Prostate gland (tissue), 2 donors: ENCODE measurements around the gene CNTNAP2. TPM values are rescaled to one million over a fixed set of nuclear protein-coding genes. Genes with fewer than 3 reads are reported as not detected.

Source experiments
- DNase-seq: peaks from one replicate; pipeline ENCODE4 v3.0.0-alpha.2; 2019; ENCODE audit warnings: low spot score
- H3K27ac ChIP-seq, 2 donors: fragments of 200-600 bp; sonication (generic); 2 replicates each; pipeline ENCODE4 v1.5.1; 2017 to 2019
- H3K27me3 ChIP-seq: fragments of 200-600 bp; sonication (generic); replicated peaks from 2 replicates; pipeline ENCODE4 v1.5.1; 2019; ENCODE audit not compliant: insufficient read depth
- H3K36me3 ChIP-seq, 2 donors: fragments of 200-600 bp; sonication (generic); 1 replicate in 1 of 2; 2 replicates in 1 of 2; pipeline versions ENCODE4 v1.5.1 to v1.8.1; 2017 to 2019
- H3K4me1 ChIP-seq: fragments of 200-600 bp; sonication (generic); replicated peaks from 2 replicates; pipeline ENCODE4 v1.5.1; 2019
- H3K4me3 ChIP-seq, 2 donors: fragments of 200-600 bp; sonication (generic); 2 replicates each; pipeline ENCODE4 v1.5.1; 2017 to 2019
- H3K9me3 ChIP-seq: fragments of 200-600 bp; sonication (generic); 2 replicates; pipeline ENCODE4 v1.5.1; 2017
- POLR2A ChIP-seq: fragments of 450-650 bp; IDR thresholded peaks from one replicate; pipeline ENCODE4 v1.6.1; 2016; ENCODE audit warnings: antibody characterized with exemption, mild to moderate bottlenecking
- POLR2AphosphoS5 ChIP-seq: sonication (generic); formaldehyde crosslinking; IDR thresholded peaks from one replicate; pipeline ENCODE4 v1.6.1; 2017; ENCODE audit warnings: antibody characterized with exemption
- WGBS: methylation state at CpG from one replicate; pipeline ENCODE4 v1.1.5; 2018; 5-methylcytosine and 5-hydroxymethylcytosine counted together
- intact Hi-C: fragments of 100-400 bp; cut with DNase I; formaldehyde crosslinking; loops from one replicate; pipeline ENCODE4 v1.14.2; 2022
- microRNA-seq: library from miRNA; unstranded; fragments of <30 nt; microRNA quantifications from one replicate; pipeline ENCODE4, GENCODE V29; 2016
- small RNA-seq, 2 donors: library from RNA; depleted of rRNA; stranded (forward); fragments of <200 nt; gene quantifications; one replicate each; pipeline ENCODE3, GENCODE V24; 2016
- total RNA-seq, 2 donors: library from RNA; depleted of rRNA; stranded (reverse); fragments of >200 nt; gene quantifications; one replicate each; pipeline ENCODE4 v1.1.0, GENCODE V29; 2016
- TF ChIP-seq, protein P1 (sequence below), 4 experiments: fragments of 200-600 bp in 2 of 4; fragments of 450-650 bp in 2 of 4; sonication (generic) in 2 of 4; IDR thresholded peaks; 1 replicate in 3 of 4; 2 replicates in 1 of 4; pipeline ENCODE4 v1.5.1; 2016 to 2019; ENCODE audit warnings: antibody characterized with exemption in 4 of 4, mild to moderate bottlenecking in 2 of 4, moderate library complexity in 2 of 4

CNTNAP2 gene
- total RNA-seq, 2 donors from 2014 or later: 10.6 to 43.7 TPM

DNA sequence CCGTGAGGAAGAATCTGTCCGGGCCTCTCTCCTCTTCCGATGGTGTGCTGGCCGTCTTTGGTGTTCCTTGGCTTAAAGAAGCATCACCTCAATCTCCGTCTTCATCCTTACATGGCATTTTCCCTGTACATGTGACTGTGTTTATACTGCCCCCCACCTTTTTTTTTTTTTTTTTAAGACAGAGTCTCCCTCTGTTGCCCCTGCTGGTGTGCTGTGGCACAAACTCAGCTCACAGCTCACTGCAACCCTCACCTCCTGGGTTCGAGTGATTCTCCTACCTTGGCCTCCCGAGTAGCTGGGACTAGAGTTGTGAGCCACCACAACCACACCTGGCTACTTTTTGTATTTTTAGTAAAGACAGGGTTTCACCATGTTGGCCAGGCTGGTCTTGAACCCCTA lies 2352.1 kb downstream of the CNTNAP2 start:
- Histone ChIP-seq H3K27ac (no peak overlapping the region), H3K9me3 (no peaks in the 10 kb centered on the region), H3K4me3 (no peak overlapping the region), H3K4me1 (no peaks in the 10 kb centered on the region), H3K36me3 (no peaks in the 10 kb centered on the region), H3K27me3 (no peaks in the 10 kb centered on the region)
- no peak for DNase-seq
- intact Hi-C loops: no loop called here
- TF ChIP-seq POLR2A: no peak
- TF ChIP-seq, protein P1, sequence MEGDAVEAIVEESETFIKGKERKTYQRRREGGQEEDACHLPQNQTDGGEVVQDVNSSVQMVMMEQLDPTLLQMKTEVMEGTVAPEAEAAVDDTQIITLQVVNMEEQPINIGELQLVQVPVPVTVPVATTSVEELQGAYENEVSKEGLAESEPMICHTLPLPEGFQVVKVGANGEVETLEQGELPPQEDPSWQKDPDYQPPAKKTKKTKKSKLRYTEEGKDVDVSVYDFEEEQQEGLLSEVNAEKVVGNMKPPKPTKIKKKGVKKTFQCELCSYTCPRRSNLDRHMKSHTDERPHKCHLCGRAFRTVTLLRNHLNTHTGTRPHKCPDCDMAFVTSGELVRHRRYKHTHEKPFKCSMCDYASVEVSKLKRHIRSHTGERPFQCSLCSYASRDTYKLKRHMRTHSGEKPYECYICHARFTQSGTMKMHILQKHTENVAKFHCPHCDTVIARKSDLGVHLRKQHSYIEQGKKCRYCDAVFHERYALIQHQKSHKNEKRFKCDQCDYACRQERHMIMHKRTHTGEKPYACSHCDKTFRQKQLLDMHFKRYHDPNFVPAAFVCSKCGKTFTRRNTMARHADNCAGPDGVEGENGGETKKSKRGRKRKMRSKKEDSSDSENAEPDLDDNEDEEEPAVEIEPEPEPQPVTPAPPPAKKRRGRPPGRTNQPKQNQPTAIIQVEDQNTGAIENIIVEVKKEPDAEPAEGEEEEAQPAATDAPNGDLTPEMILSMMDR (IDR thresholded peaks at IDR 0.05): no peak
- TF ChIP-seq POLR2AphosphoS5: no peak
- 92% methylated on average over 7 of the region's 7 CpGs for WGBS

Small RNA genes lying within 50 kb of the gene (microRNA-seq; reads per million reads assigned to microRNA genes)
- not detected for gene MIR548F4

Small RNA genes lying within 50 kb of the gene (small RNA-seq; reads per million reads assigned to genes)
- gene AC005518.2 (0 reads per million in 2 donors), gene MIR548F4 (0 reads per million in 2 donors), gene RANP2 (0 reads per million in 2 donors), gene RF00012 (0 reads per million in 2 donors), gene RF00019 (0 reads per million in 2 donors), gene RF02271 (0 reads per million in 2 donors), gene RN7SL456P (0 reads per million in 2 donors), gene RN7SL72P (0 reads per million in 2 donors), gene RNA5SP249 (0.09 to 0.10 reads per million in 2 donors), gene RNU6-1184P (0 reads per million in 2 donors)
